Fibroblast of lung (primary cell): ENCODE measurements around the gene SLC25A36. TPM values are rescaled to one million over a fixed set of nuclear protein-coding genes. Genes with fewer than 3 reads are reported as not detected.
A peak's percentile ranks its signal among the peaks of the same experiment; 100 is the strongest.

ENCODE experiments used
- DNase-seq, 2 donors: peaks; one replicate each; pipeline versions ENCODE4 v3.0.0 to v3.0.0-alpha.2; 2010; ENCODE audit warnings: low read depth in 2 of 2
- H2AFZ ChIP-seq: 2 replicates; pipeline ENCODE4 v1.5.1; 2012; ENCODE audit warnings: low read length, control low read depth, inconsistent platforms
- H3K27ac ChIP-seq: 2 replicates; pipeline ENCODE4 v1.5.1; 2011; ENCODE audit warnings: low read length, control low read depth; ENCODE audit not compliant: insufficient read depth
- H3K27me3 ChIP-seq: 2 replicates; pipeline ENCODE4 v1.5.1; 2011; ENCODE audit warnings: mild to moderate bottlenecking, low read length; ENCODE audit not compliant: control insufficient read depth, insufficient read depth
- H3K36me3 ChIP-seq: 2 replicates; pipeline ENCODE4 v1.5.1; 2011; ENCODE audit warnings: low read length; ENCODE audit not compliant: control insufficient read depth, insufficient read depth
- H3K4me1 ChIP-seq: 2 replicates; pipeline ENCODE4 v1.5.1; 2011; ENCODE audit warnings: low read length; ENCODE audit not compliant: control insufficient read depth, insufficient read depth; ENCODE audit errors: extremely low read depth
- H3K4me2 ChIP-seq: 2 replicates; pipeline ENCODE4 v1.5.1; 2011; ENCODE audit warnings: low read length, control low read depth; ENCODE audit not compliant: insufficient read depth; ENCODE audit errors: extremely low read depth
- H3K4me3 ChIP-seq, 4 experiments: fragments of 200-600 bp in 1 of 4; sonication (generic) in 1 of 4; replicated peaks in 1 of 4; 2 replicates each; pipeline ENCODE4 v1.5.1; 2011 to 2016; ENCODE audit warnings: low read length in 4 of 4, low read depth in 3 of 4, mild to moderate bottlenecking in 3 of 4, control low read depth in 2 of 4, inconsistent platforms in 1 of 4, mixed read lengths in 1 of 4; ENCODE audit not compliant: insufficient read depth in 1 of 4; ENCODE audit errors: control extremely low read depth in 1 of 4
- H3K79me2 ChIP-seq: 2 replicates; pipeline ENCODE4 v1.5.1; 2012; ENCODE audit warnings: mild to moderate bottlenecking, low read length, inconsistent platforms; ENCODE audit not compliant: control insufficient read depth, insufficient read depth
- H3K9ac ChIP-seq: 2 replicates; pipeline ENCODE4 v1.5.1; 2011; ENCODE audit warnings: mild to moderate bottlenecking, low read length, control low read depth; ENCODE audit not compliant: insufficient read depth
- H3K9me3 ChIP-seq: 2 replicates; pipeline ENCODE4 v1.5.1; 2012; ENCODE audit warnings: low read depth, low read length; ENCODE audit not compliant: control insufficient read depth, insufficient read depth
- H4K20me1 ChIP-seq: 2 replicates; pipeline ENCODE4 v1.5.1; 2011; ENCODE audit warnings: low read length; ENCODE audit not compliant: control insufficient read depth, insufficient read depth; ENCODE audit errors: extremely low read depth
- EZH2 ChIP-seq: IDR thresholded peaks from 2 replicates; pipeline ENCODE4 v1.5.1; 2012; ENCODE audit warnings: low read length, control low read depth, mild to moderate bottlenecking; ENCODE audit errors: missing control alignments
- polyA plus RNA-seq, 2 donors: library from polyadenylated mRNA; depleted of rRNA in 1 of 2; stranded (reverse) in 1 of 2; unstranded in 1 of 2; fragments of >200 nt; gene quantifications; 2 replicates each; pipeline ENCODE4 v1.2.1, GENCODE V29; 2011 to 2012; ENCODE audit warnings: missing spikeins in 1 of 2
- total RNA-seq: library from RNA; depleted of rRNA; stranded (reverse); fragments of >200 nt; gene quantifications from 2 replicates; pipeline ENCODE4 v1.2.1, GENCODE V29; 2014
- TF ChIP-seq, protein P1 (sequence below), 2 donors: IDR thresholded peaks in 1 of 2; conservative IDR thresholded peaks in 1 of 2; 1 replicate in 1 of 2; 2 replicates in 1 of 2; pipeline ENCODE4 v1.5.1; 2011 to 2012; ENCODE audit warnings: low read length in 2 of 2, control low read depth in 1 of 2, inconsistent platforms in 1 of 2, low read depth in 1 of 2, mild to moderate bottlenecking in 1 of 2

SLC25A36 gene
- total and polyA plus RNA-seq, 2 donors (not counting 1 experiment from before 2014, with no cell fraction given), result 53.6 to 78.6 TPM

DNA sequence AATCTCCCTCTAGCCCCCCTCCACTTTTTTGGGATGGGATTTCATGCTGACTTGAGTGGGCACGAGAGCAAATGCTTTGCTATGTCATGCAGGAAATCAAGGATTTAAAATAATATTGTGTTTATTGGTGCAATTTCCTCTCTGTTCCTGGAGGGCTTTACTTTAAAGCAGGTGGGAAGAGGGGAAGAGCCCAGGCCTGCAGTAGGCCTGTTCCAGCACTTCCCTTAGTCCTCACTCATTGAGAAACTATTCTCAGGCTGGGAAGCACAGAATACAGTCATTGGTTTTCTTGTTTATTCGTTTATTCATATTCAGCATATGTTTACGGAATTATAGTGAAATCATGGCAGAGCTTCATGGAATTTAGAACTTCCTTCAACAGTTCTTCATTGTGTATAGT, 67.9 kb downstream of the SLC25A36 start:
- Histone ChIP-seq H3K9ac (no peak overlapping the region), H3K27ac (no peak overlapping the region), H3K4me2 (no peak overlapping the region), H3K27me3 (no peaks in the 10 kb centered on the region), H3K9me3 (no peaks in the 10 kb centered on the region), H3K36me3 (no peaks in the 10 kb centered on the region), H4K20me1 (no peaks in the 10 kb centered on the region), H3K4me1 (no peaks in the 10 kb centered on the region), H3K79me2 (no peaks in the 10 kb centered on the region), H3K4me3 (no peak overlapping the region), H2AFZ (no peak overlapping the region)
- no peak for DNase-seq
- TF ChIP-seq EZH2, result no peak
- TF ChIP-seq, protein P1, sequence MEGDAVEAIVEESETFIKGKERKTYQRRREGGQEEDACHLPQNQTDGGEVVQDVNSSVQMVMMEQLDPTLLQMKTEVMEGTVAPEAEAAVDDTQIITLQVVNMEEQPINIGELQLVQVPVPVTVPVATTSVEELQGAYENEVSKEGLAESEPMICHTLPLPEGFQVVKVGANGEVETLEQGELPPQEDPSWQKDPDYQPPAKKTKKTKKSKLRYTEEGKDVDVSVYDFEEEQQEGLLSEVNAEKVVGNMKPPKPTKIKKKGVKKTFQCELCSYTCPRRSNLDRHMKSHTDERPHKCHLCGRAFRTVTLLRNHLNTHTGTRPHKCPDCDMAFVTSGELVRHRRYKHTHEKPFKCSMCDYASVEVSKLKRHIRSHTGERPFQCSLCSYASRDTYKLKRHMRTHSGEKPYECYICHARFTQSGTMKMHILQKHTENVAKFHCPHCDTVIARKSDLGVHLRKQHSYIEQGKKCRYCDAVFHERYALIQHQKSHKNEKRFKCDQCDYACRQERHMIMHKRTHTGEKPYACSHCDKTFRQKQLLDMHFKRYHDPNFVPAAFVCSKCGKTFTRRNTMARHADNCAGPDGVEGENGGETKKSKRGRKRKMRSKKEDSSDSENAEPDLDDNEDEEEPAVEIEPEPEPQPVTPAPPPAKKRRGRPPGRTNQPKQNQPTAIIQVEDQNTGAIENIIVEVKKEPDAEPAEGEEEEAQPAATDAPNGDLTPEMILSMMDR (conservative IDR thresholded peaks at IDR 0.05 in 1 of 2, IDR thresholded peaks at IDR 0.05 in 1 of 2; ENCODE audit: low read depth in 1 of 2, low read length in 2 of 2), result no peak

DNA sequence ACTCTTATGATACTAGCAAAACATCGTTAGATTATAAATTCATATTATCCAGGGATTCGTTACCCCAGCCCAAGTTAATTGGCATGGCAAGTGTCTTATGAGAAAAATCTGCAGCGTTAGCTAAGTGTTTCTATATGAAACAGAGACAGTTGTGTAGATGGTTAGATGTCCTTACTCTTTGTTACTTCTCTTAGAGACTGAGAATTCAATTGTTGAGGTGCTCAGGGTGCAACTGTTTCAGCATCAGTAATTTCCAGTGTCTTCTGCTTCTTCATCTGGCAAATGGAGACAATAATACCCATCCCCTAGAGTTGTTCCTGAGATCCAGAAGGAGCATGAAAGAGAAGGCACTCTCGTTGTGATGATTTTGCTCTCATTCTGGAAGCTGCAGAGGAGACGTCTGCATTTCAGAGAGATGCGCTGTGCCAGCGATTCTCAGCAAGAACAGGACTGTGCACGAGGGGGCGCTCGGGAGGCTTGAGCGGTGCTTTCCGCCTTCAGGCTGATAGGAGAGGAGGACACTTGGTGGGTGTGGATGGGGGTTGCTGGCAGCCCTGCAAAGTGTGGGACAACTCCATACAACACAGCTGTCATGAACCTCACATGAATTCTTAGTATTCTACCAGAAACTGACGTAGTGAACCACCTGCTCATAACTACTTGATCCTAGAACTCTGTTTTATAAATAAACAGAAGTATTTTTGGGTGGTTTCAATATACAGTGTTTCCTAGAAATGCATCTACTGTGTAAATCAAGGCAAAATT, 69.8 kb downstream of the SLC25A36 start:
- TF ChIP-seq EZH2, result no peak
- TF ChIP-seq, protein P1 (conservative IDR thresholded peaks at IDR 0.05 in 1 of 2, IDR thresholded peaks at IDR 0.05 in 1 of 2; ENCODE audit: low read depth in 1 of 2, low read length in 2 of 2), result peak; percentile 77 to 92
- H3K4me2 ChIP-seq, result no peak overlapping the region
- H3K9ac ChIP-seq, result no peak overlapping the region
- no peaks in the 10 kb centered on the region for H4K20me1 ChIP-seq
- no peaks in the 10 kb centered on the region for H3K4me1 ChIP-seq
- no peaks in the 10 kb centered on the region for H3K79me2 ChIP-seq
- peak; percentile 48 to 53 for DNase-seq
- H3K27me3 ChIP-seq, result no peaks in the 10 kb centered on the region
- no peak overlapping the region for H2AFZ ChIP-seq
- no peak overlapping the region for H3K27ac ChIP-seq
- H3K36me3 ChIP-seq, result no peaks in the 10 kb centered on the region
- no peaks in the 10 kb centered on the region for H3K9me3 ChIP-seq
- no peak overlapping the region for H3K4me3 ChIP-seq

DNA sequence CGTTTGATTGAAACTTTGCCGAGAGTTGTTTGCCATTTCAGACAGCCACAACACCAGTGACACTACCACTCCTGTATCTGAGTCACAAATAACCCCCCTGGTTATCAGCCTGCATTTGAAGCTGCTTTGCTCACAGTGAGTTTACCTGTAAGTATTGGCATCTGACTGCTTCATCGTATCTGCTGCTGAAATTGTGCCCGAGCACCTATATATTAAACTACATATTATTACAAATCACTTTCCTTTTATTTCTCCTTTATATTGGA, 70.3 kb downstream of the SLC25A36 start:
- no peaks in the 10 kb centered on the region for H3K9me3 ChIP-seq
- H2AFZ ChIP-seq, result no peak overlapping the region
- no peaks in the 10 kb centered on the region for H3K27me3 ChIP-seq
- no peak overlapping the region for H3K9ac ChIP-seq
- no peaks in the 10 kb centered on the region for H3K4me1 ChIP-seq
- no peak for DNase-seq
- no peaks in the 10 kb centered on the region for H3K36me3 ChIP-seq
- H4K20me1 ChIP-seq, result no peaks in the 10 kb centered on the region
- H3K27ac ChIP-seq, result no peak overlapping the region
- TF ChIP-seq, protein P1 (conservative IDR thresholded peaks at IDR 0.05 in 1 of 2, IDR thresholded peaks at IDR 0.05 in 1 of 2; ENCODE audit: low read depth in 1 of 2, low read length in 2 of 2), result no peak
- no peak for TF ChIP-seq EZH2
- H3K4me3 ChIP-seq, result no peak overlapping the region
- no peaks in the 10 kb centered on the region for H3K79me2 ChIP-seq
- H3K4me2 ChIP-seq, result no peak overlapping the region
